Measurements from ENCODE around the gene NEU3.
"Not testable (repeated sequence)": the region's sequence is repeated elsewhere in the genome, so short reads cannot be mapped to it uniquely, and the experiment has no call there.

Gene NEU3

DNA sequence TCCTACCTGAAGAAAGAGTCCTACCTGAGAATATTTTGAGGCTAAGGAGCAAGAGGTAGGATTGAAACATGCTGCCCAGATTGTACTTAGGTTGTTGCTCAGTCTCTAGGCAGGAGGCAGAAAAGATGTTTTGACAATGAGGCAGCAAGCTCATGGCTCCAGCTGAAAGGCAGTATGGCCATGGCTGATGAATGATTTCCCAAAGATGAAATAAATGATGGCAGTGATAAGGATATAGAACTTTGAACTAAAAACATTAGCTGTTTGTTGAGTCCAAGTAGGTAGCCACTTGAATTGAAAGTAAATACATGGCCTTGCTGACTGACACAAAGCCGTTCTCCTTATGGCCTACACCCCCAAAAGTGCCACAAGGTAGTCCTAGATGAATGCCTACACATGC lies 6.8 kb upstream of the NEU3 start:
- in situ Hi-C loops (cut with MboI; ENCODE audit: low sequenced_read_pairs): no loop called here

DNA sequence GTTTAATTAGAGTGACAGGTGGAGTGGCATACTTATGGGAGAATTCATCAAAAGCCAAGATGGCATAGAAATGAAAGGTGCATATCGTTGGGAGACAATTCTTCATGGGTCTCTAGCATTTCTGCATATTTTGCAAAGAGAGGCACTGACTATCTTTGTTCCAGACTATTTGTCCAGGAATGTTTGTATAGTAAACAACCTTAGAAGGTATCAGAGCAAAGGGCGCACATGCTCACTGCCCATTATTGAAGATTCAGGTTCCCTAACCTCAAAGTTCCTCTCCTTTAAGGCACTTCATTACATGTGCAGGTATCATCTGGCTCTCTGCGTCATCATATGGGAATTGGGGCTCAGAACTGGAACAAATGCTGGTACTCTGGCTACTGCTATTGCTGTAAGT lies 4.7 kb upstream of the NEU3 start:
- in situ Hi-C loops (cut with MboI; ENCODE audit: low sequenced_read_pairs): no loop called here

DNA sequence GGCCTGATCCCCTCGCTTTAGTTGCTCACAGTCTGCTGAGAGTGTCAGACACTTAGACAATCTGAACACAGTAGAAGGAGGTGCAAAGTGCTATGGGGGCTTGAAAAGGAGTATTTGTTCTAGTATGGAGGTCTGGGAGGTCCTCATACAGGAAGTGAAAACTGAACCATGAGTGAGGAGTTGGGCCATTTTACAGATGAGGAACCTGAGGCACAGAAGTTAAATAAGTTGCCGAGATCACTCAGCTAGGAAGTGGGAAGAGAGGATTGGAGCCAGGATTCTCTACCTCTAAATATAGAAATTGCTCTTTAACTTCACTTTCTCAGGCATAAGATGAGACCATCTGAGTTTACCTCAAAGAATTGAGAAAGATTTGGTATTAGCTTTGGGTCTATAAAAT lies 4.0 kb upstream of the NEU3 start:
- in situ Hi-C loops (cut with MboI; ENCODE audit: low sequenced_read_pairs): no loop called here

DNA sequence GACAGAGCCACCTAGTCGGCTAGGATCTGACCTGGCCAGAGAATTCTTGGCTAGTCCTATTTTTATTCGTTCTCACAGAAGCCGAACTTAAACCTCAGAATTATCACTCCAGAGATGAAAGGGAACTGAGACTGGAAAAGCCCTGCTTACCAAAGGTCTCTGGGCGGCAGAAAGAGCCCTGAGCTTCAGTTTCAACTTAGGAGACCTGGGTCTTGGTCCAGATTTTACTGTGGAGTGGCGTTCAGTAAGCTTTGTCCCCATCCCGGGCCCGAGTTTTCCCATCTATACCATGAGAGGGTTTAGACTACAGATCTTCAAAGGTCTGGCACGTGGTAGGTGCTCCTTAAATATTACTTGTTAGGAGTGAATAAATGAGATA lies 516 bp downstream of the NEU3 start:
- in situ Hi-C loops (cut with MboI; ENCODE audit: low sequenced_read_pairs): no loop called here

DNA sequence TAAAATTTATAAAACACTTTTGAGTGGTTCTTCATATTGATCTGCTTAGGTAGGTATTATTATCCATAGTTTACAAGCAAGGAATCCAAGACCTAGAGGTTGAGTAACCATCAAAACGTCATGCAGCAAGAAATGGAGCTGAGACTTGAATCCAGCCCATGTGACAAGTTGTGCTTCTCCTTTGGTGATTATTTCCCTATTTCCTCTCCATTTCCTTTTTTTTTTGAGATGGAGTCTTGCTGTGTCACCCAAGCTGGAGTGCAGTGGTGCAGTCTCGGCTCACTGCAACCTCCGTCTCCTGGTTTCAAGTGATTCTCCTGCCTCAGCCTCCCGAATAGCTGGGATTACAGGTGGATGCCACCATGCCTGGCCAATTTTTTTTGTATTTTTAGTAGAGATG lies 1.4 kb downstream of the NEU3 start:
- in situ Hi-C loops (cut with MboI; ENCODE audit: low sequenced_read_pairs): not testable (repeated sequence)

DNA sequence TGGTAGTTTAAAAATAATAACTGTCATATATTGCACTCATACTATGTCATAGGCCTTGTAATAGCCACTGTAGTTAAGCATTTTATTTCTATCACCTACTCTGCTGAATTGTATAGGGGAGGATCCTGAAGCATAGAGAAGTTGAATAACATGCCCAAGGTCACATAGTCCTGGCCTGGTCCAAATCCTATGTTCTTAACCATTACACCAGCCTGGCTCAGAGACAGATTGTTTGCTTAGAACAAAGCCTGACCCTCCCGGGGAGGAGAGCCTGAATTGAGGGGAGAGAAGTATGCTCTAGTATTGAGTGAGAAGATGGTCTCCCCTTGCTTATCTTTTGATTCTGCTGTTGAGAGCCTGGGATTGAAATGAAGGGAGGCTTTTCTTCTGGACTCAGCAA lies 2.2 kb downstream of the NEU3 start:
- in situ Hi-C loops (cut with MboI; ENCODE audit: low sequenced_read_pairs): no loop called here

DNA sequence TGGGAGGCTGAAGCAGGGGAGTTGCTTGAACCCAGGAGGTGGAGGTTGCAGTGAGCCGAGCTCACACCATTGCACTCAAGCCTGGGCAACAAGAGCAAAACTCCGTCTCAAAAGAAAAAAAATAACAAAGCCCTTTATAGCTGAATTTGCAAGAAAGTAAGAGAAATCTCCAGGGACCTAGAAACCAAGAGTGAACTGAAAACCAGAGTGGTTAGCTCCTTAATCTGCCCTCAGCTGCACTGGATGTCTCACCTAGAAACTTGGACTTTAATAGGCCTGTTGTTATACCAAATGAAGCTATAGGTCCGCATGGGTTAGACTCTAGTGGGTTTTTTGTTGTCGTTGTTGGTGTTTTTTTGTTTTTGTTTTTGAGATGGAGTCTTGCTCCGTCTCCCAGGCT lies 4.1 kb downstream of the NEU3 start:
- in situ Hi-C loops (cut with MboI; ENCODE audit: low sequenced_read_pairs): no loop called here

DNA sequence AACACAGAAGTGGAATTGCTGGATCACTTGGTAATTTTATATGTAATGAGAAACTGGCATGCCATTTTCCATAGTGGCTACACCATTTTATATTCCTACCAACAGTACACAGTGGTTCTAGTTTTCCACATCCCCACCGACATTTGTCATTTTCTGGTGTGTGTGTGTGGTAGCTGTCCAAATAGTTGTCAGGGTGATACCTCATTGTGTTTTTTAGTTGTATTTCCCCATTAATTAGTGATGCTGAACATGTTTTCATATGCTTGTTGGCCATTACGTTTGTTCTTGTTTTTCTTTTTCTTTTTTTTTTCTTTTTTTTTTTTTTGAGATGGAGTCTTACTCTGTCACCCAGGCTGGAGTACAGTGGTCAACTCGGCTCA lies 12.2 kb downstream of the NEU3 start:
- in situ Hi-C loops (cut with MboI; ENCODE audit: low sequenced_read_pairs): no loop called here

DNA sequence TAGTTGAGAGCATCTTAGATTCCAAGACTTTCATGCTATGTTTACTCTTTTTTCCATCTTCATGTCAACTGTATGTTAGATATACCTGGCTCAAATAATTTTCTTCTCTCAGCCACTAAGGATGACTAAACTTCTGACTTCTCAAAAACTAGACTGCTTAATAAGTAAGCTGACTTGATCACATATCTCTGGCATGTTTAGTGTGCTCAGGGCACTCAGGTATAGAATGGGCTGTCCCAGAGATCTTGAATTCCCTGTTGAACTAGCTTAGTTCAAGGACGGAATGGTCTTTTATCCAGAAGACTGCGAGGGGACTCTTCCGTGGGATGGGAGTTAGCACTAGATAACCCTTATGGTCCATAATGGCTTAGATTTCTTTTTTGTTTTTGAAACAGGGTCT lies 13.0 kb downstream of the NEU3 start:
- in situ Hi-C loops (cut with MboI; ENCODE audit: low sequenced_read_pairs): no loop called here

DNA sequence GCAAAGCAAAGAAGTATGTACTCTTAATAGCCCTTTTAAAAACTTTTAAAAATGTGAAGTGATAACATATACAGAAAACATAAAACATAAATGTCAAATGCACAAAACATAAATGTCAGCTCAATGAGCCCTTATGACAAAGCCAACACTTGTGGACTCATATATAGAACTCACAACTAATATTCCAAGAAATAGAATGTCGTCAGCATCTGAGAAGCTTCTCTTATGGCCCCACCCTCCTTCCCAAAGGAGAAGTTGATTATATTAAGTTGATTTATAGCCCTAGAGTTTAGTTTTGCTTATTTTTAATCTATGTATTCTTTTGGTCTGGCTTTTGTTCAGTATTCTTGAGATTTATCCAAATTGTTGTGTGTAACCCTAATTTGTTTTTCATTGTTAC lies 13.8 kb downstream of the NEU3 start:
- in situ Hi-C loops (cut with MboI; ENCODE audit: low sequenced_read_pairs): no loop called here

DNA sequence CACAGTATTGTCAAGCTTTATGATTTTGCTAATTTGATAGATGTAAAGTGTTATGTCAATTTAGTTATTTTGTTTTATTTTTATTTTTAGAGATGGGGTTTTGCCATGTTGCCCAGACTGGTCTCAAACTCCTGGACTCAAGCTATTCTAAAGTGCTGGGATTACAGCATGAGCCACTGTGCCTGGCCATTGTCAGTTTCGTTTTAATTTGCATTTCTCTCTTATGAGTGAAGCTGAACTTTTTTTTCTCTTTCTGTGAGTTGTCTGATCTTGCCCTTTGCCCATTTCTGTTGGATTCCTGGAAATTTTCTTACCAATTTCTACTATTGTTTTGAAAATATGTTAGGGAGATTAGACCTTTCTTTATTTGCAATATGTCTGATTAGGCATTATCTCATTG lies 15.5 kb downstream of the NEU3 start:
- in situ Hi-C loops (cut with MboI; ENCODE audit: low sequenced_read_pairs): no loop called here

DNA sequence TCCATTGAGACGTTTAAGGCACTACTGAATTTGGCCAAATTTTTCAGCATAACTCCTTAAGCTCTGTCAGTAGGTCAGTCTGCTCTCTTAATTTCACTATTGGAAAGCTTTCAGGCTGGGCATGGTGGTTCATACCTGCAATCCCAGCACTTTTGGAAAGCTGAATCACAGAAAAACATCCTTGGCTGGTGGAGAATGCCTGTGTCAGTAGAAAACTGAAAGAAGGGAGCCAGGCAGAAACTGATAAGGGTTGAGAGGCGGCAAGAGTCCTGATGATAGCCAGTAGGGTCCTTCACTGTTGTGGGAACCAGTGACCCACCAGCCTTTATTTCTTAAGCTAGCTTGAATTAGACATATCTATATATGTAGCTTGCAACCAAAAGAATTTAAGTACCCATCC lies 22.6 kb downstream of the NEU3 start:
- in situ Hi-C loops (cut with MboI; ENCODE audit: low sequenced_read_pairs): no loop called here

DNA sequence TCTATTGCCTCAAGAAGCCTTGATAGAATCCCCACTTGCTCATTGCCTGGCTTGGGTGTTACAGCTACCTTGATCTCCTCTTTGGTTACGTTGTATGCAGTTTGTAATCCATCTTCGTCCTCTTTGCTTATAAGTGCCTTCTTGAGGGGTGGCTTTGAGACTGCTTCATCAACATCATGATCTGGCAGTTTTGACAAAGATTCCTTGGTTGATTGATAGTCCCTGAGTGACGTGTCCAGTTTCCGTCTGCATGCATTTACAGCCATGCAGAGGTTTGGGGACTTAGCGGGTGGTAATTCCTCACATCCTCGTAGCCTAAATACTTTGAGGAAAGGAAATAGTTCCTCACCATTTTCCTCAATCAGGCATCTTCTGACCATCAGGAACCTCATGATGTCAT lies 23.1 kb downstream of the NEU3 start:
- in situ Hi-C loops (cut with MboI; ENCODE audit: low sequenced_read_pairs): no loop called here

DNA sequence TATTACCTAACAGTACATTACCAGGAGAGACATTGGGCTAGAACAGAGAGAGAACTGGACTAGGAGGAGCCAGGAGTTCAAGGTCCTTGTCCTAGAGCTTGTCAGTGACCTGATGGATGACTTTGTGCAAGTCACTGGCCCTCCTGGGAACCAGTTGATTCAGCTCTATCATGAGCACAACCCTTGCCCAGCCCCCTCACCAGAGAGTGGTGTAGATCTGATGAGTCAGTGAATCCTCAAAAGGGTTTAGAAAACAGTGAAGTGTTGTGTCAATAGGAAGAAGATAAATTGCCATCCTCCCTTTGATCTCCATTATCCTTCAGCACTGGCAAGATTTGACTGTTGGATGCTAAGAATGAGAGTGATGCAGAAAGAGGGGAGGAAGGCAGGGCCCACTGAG lies 24.3 kb downstream of the NEU3 start:
- in situ Hi-C loops (cut with MboI; ENCODE audit: low sequenced_read_pairs): no loop called here

DNA sequence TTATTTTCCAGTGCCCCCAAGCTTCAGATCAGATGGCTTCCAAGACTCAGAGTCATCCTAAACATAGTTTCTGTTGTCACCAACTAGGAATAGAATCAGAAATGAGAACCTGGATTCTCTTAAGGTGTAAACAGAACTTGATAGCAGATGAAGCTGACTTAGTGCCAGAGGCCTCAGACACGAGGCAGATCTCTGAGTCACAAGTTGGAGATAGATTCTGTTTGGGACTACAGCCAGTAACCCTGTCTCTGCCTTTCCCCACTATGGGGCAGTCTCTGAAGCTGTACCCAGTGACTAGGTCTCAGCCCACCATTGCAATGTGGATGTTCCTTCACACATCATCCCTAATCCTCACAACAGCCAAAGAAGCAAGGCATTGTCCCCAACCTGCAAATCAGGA lies 25.4 kb downstream of the NEU3 start:
- in situ Hi-C loops (cut with MboI; ENCODE audit: low sequenced_read_pairs): no loop called here

DNA sequence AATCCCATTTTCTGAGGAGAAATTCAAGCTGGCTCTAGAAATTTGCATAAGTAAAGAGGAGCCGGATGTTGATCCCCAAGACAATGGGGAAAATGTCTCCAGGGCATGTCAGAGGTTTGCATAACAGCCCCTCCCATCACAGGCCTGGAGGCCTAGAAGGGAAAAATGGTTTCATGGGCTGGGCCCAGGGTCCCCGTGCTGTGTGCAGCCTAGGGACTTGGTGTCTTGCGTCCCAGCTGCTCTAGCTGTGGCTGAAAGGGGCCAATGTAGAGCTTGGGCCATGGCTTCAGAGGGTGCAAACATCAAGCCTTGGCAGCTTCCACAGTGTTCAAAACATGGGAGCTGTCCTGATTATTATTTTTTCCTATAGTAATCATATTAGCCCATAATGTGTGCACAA lies 30.5 kb downstream of the NEU3 start:
- in situ Hi-C loops (cut with MboI; ENCODE audit: low sequenced_read_pairs): not testable (repeated sequence)

DNA sequence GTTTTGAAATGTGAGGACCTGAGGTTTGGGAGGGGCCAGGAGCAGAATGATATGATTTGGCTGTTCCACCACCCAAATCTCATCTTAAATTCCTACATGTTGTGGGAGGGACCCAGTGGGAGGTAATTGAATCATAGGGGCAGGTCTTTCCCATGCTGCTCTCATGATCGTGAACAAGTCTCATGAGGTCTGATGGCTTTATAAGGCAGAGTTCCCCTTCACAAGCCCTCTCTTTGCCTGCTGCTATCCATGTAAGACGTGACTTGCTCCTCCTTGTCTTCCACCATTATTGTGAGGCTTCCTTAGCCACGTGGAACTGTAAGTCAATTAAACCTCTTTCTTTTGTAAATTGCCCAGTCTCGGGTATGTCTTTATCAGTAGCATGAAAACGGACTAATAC lies 31.6 kb downstream of the NEU3 start:
- in situ Hi-C loops (cut with MboI; ENCODE audit: low sequenced_read_pairs): not testable (repeated sequence)

DNA sequence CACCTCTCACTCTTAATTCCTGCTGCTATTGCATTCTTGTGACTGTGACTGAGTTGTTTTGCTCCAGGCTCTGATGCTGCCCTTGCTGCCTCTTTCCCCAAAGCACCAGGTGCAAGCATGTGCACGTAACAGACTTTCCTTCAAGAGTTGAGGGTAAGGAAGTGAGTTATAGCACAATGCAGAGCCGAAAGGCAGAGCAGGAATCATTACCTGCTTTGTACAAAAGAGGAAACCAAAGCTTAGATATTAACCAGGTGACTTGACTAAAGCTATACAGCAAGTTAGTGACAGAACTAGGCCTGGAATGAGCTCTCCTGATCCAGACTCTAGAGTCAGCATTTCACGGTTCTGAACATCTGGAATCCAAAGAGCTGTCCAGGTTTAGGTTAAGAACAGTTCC lies 33.6 kb downstream of the NEU3 start:
- in situ Hi-C loops (cut with MboI; ENCODE audit: low sequenced_read_pairs): no loop called here

DNA sequence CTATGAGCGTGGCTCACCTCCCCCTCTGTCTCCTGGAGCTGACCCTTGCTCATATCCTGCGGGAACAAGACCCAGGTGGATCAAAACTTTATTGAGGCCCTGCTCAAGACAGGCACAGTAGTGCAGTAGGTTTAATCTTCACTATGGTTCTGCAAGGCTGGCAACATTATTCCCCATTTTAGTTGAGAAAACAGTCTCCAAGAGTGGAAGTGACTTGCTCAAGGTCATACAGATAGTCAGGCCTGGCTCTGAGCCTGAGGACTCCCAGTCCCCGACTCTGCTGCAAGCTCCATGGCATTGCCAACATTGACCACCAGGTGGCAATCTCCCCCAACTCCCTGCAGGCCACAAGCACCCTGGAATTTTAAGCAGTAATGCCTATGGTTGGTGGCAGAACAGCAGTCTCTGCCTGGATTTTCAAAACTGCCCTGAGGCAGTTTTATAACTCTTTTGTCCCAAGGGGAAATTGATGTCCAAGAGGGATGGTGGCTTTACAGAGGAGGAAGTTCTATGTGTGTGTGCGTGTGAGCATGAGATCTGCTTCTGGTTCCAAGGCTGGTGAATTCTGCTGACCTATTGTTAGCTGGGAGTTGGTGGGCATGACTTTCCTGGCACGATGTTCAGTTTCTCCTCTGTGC lies 34.1 kb downstream of the NEU3 start:
- in situ Hi-C loops (cut with MboI; ENCODE audit: low sequenced_read_pairs): no loop called here

DNA sequence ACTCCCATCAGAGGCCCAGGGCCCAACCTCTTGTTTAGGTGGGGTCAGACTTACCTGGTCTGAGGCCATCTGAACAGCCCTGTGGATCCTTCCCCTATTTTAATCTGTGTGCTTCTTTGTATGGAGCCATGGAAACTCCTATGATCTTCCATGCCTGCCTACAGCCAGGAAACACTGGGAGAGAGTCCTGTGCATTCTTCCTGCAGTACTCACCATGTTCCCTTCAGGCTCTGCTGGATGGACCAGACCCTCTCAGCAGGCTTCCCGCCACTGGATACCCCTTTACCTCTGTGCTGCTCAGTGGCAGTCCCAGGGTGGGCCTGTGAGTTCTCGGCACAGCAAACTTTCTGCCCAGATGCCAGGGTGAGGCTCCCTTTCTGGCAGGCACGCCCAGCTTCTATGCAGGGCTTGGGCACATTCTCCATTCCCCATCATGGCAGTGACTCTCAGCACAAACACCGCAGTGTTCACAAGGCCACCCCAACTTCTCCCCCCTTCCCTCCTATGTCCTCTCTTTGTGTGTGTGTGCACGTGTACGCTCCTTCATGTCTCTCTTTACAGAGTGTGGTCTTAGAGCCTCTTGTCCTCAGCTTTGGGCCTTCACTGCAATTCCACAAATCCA lies 34.8 kb downstream of the NEU3 start:
- in situ Hi-C loops (cut with MboI; ENCODE audit: low sequenced_read_pairs): no loop called here

DNA sequence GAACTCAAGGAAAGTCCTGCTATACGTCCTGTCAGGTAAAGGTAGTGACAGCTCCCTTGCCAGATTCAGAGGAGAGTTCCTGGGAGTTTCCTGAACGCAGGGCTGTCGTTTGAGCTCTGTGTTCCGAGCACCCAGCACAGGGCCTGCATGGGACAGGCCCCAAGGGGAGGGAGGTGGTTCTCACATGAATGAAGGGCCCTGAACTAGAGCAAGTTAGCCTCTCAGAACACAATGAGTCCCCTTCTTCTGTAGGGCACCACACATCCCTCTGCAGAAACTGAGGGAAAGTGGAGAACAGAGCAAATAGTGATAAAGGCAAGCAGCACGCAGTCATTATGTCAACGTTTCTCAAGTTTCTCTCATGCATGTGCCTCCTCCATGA lies 35.3 kb downstream of the NEU3 start:
- in situ Hi-C loops (cut with MboI; ENCODE audit: low sequenced_read_pairs): no loop called here

DNA sequence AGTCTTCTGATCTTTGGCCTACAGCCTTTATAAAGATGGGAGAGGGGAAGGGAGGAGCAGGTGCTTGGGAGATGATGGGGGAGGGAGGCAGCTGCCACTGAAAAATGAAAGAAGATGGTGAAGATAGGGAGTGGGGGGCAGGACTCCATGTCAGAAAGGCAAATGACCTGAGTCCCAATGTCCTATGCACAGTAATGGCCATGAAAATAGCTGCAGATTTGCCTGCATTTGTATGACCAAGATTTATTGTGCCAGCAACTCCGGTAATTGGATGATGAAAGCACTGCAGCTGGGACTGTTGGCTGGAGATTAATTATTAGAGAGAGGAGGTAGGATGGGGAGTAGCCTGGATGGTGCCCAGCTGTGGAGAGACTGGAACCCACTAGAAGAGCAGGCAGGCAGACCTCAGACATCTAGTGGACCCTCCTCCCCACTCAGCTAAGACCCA lies 36.1 kb downstream of the NEU3 start:
- in situ Hi-C loops (cut with MboI; ENCODE audit: low sequenced_read_pairs): no loop called here

DNA sequence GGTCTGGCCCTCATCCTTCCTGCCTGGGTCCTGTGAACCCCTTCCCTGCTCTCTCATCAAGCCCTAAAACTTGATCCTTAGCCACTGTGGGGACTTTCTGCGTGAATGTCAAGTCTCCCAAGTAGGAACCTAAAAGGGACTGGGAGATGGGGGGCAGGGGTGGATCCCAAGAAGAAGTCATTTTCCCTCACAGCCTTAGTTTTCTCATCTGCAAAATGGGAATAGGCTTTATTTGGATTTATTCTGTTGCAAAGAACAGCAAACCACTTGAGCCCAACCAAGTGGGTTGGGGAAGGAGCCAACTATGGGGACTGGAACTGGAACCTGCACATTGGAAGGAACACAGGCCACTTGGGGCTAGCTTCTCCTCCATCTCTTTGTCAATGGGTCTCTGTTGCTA lies 36.8 kb downstream of the NEU3 start:
- in situ Hi-C loops (cut with MboI; ENCODE audit: low sequenced_read_pairs): no loop called here

Data from HL-60/S4 (cell line).